Measurements from ENCODE around the gene DMRTB1.

Gene DMRTB1

GRCh38 chr1:53449021-53449420, 10.2 kb upstream of the DMRTB1 start:
- no peak for TF ChIP-seq GATA3 (IDR thresholded peaks at IDR 0.05; ENCODE audit: low read depth, low read length)
- TF ChIP-seq GATA2 (IDR thresholded peaks at IDR 0.05; ENCODE audit: low read depth, low read length) = no peak

- TF ChIP-seq GATA3 (IDR thresholded peaks at IDR 0.05; ENCODE audit: low read depth, low read length) = no peak
- TF ChIP-seq GATA2 (IDR thresholded peaks at IDR 0.05; ENCODE audit: low read depth, low read length) = no peak
These were observed 9.5 kb upstream of the DMRTB1 start for GRCh38 chr1:53449693-53450092.

- TF ChIP-seq GATA3 (IDR thresholded peaks at IDR 0.05; ENCODE audit: low read depth, low read length) (no peak), GATA2 (IDR thresholded peaks at IDR 0.05; ENCODE audit: low read depth, low read length) (no peak)
These were observed 9.0 kb upstream of the DMRTB1 start for GRCh38 chr1:53450225-53450624.

- TF ChIP-seq GATA3 (IDR thresholded peaks at IDR 0.05; ENCODE audit: low read depth, low read length) (no peak), GATA2 (IDR thresholded peaks at IDR 0.05; ENCODE audit: low read depth, low read length) (no peak)
These were observed 5.2 kb upstream of the DMRTB1 start for GRCh38 chr1:53454019-53454418.

- TF ChIP-seq GATA2 (IDR thresholded peaks at IDR 0.05; ENCODE audit: low read depth, low read length) (no peak), GATA3 (IDR thresholded peaks at IDR 0.05; ENCODE audit: low read depth, low read length) (no peak)
These were observed 3.7 kb upstream of the DMRTB1 start for GRCh38 chr1:53455364-53455991.

GRCh38 chr1:53458634-53459033, 565 bp upstream of the DMRTB1 start:
- no peak for TF ChIP-seq GATA2 (IDR thresholded peaks at IDR 0.05; ENCODE audit: low read depth, low read length)
- TF ChIP-seq GATA3 (IDR thresholded peaks at IDR 0.05; ENCODE audit: low read depth, low read length) = no peak

GRCh38 chr1:53460211-53460634, 1.0 kb downstream of the DMRTB1 start:
- no peak for TF ChIP-seq GATA3 (IDR thresholded peaks at IDR 0.05; ENCODE audit: low read depth, low read length)
- TF ChIP-seq GATA2 (IDR thresholded peaks at IDR 0.05; ENCODE audit: low read depth, low read length) = no peak

GRCh38 chr1:53460666-53461322, 1.6 kb downstream of the DMRTB1 start:
- TF ChIP-seq GATA2 (IDR thresholded peaks at IDR 0.05; ENCODE audit: low read depth, low read length) = no peak
- TF ChIP-seq GATA3 (IDR thresholded peaks at IDR 0.05; ENCODE audit: low read depth, low read length) = no peak

- TF ChIP-seq GATA3 (IDR thresholded peaks at IDR 0.05; ENCODE audit: low read depth, low read length) = no peak
- TF ChIP-seq GATA2 (IDR thresholded peaks at IDR 0.05; ENCODE audit: low read depth, low read length) = no peak
These were observed 2.3 kb downstream of the DMRTB1 start for GRCh38 chr1:53461323-53462044.

- TF ChIP-seq GATA3 (IDR thresholded peaks at IDR 0.05; ENCODE audit: low read depth, low read length) (no peak), GATA2 (IDR thresholded peaks at IDR 0.05; ENCODE audit: low read depth, low read length) (no peak)
These were observed 3.0 kb downstream of the DMRTB1 start for GRCh38 chr1:53462193-53462592.

GRCh38 chr1:53462769-53463501, 3.7 kb downstream of the DMRTB1 start:
- no peak for TF ChIP-seq GATA2 (IDR thresholded peaks at IDR 0.05; ENCODE audit: low read depth, low read length)

GRCh38 chr1:53463961-53464899, 5.0 kb downstream of the DMRTB1 start:
- no peak for TF ChIP-seq GATA2 (IDR thresholded peaks at IDR 0.05; ENCODE audit: low read depth, low read length)
- no peak for TF ChIP-seq GATA3 (IDR thresholded peaks at IDR 0.05; ENCODE audit: low read depth, low read length)
